OCI-LY3 (cell line): ENCODE data around the gene ZNF766.

Source experiments
- H2AFZ ChIP-seq: fragments of 200-600, 300-600 bp; shearing (Covaris generic); 2 replicates; pipeline ENCODE4 v1.6.0; 2014; ENCODE audit warnings: antibody characterized with exemption, low read depth, low read length
- H3K27ac ChIP-seq: fragments of 200-600, 300-600 bp; sonication (generic); 2 replicates; pipeline ENCODE4 v1.5.1; 2014; ENCODE audit warnings: mild to moderate bottlenecking, low read length, moderate library complexity, mixed read lengths
- H3K27me3 ChIP-seq: fragments of 200-600, 300-600 bp; sonication (generic); 2 replicates; pipeline ENCODE4 v1.6.1; 2014; ENCODE audit warnings: low read depth, low read length, mixed read lengths
- H3K36me3 ChIP-seq: fragments of 200-600, 300-600 bp; sonication (generic); replicated peaks from 2 replicates; pipeline ENCODE3; 2014; ENCODE audit warnings: low read depth, low read length, mixed read lengths
- H3K4me1 ChIP-seq: fragments of 300-600, 200-600 bp; sonication (generic); 2 replicates; pipeline ENCODE4 v1.6.1; 2014; ENCODE audit warnings: low read length, mixed read lengths
- H3K4me2 ChIP-seq: fragments of 200-600, 300-600 bp; sonication (generic); 2 replicates; pipeline ENCODE4 v1.6.1; 2014; ENCODE audit warnings: low read length, mixed read lengths
- H3K4me3 ChIP-seq: fragments of 300-600, 200-600 bp; sonication (generic); 2 replicates; pipeline ENCODE4 v1.5.1; 2014; ENCODE audit warnings: antibody characterized with exemption, mild to moderate bottlenecking, low read length, moderate library complexity
- H3K79me2 ChIP-seq: fragments of 300-600, 200-600 bp; shearing (Covaris generic); 2 replicates; pipeline ENCODE4 v1.6.1; 2014; ENCODE audit warnings: mild to moderate bottlenecking, low read length, mixed read lengths
- H3K9ac ChIP-seq: fragments of 300-600, 200-600 bp; shearing (Covaris generic); 2 replicates; pipeline ENCODE4 v1.6.0; 2014; ENCODE audit warnings: mild to moderate bottlenecking, low read length, moderate library complexity
- H3K9me3 ChIP-seq: fragments of 200-600, 300-600 bp; shearing (Covaris generic); 2 replicates; pipeline ENCODE4 v1.6.1; 2014; ENCODE audit warnings: low read length, mixed read lengths; ENCODE audit not compliant: insufficient read depth
- H4K20me1 ChIP-seq: fragments of 200-600, 300-600 bp; sonication (generic); 2 replicates; pipeline ENCODE4 v1.6.1; 2016; ENCODE audit warnings: low read length, mixed read lengths; ENCODE audit not compliant: insufficient read depth
- EZH2phosphoT487 ChIP-seq: fragments of 200-600 bp; shearing (Covaris generic); IDR thresholded peaks from 2 replicates; pipeline ENCODE4 v1.6.1; 2018; ENCODE audit warnings: antibody characterized with exemption, mixed run types, low read depth
- TF ChIP-seq, protein P1 (sequence below): fragments of 200-600, 300-600 bp; sonication (generic); IDR thresholded peaks from 2 replicates; pipeline ENCODE4 v1.5.1; 2014; ENCODE audit warnings: antibody characterized with exemption, low read length, low read depth

Gene ZNF766

DNA sequence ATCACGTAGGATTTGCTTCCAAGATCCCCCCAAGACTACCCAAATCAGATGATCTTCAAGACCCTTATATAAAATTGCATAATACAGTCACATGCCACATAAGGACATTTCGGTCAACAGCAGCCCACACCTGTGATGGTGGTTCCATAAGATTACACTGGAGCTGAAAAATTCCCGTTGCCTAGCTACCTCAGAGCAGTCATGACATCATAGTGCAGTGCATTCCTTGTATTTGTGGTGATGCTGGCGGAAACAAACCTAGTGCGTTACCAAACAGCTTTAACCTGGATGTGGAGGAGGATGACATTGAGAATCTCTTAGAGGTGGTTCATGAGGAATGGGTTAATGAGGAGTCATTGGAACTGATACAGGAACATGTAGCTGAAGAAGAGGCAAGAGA is 4.8 kb downstream of the ZNF766 start:
- H3K27me3 ChIP-seq = no peaks in the 10 kb centered on the region
- H3K27ac ChIP-seq = no peak overlapping the region
- peaks cover 32% of the 10 kb centered on the region for H4K20me1 ChIP-seq
- peaks cover 97% of the 10 kb centered on the region for H3K79me2 ChIP-seq
- no peak overlapping the region for H3K9ac ChIP-seq
- H3K4me2 ChIP-seq = no peak overlapping the region
- TF ChIP-seq EZH2phosphoT487 = no peak
- TF ChIP-seq, protein P1, sequence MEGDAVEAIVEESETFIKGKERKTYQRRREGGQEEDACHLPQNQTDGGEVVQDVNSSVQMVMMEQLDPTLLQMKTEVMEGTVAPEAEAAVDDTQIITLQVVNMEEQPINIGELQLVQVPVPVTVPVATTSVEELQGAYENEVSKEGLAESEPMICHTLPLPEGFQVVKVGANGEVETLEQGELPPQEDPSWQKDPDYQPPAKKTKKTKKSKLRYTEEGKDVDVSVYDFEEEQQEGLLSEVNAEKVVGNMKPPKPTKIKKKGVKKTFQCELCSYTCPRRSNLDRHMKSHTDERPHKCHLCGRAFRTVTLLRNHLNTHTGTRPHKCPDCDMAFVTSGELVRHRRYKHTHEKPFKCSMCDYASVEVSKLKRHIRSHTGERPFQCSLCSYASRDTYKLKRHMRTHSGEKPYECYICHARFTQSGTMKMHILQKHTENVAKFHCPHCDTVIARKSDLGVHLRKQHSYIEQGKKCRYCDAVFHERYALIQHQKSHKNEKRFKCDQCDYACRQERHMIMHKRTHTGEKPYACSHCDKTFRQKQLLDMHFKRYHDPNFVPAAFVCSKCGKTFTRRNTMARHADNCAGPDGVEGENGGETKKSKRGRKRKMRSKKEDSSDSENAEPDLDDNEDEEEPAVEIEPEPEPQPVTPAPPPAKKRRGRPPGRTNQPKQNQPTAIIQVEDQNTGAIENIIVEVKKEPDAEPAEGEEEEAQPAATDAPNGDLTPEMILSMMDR = no peak
- H3K9me3 ChIP-seq = peaks cover 19% of the 10 kb centered on the region; the same call in 1 of the 2 replicates
- H3K4me1 ChIP-seq = peaks cover 6% of the 10 kb centered on the region
- no peak overlapping the region for H2AFZ ChIP-seq
- peaks cover 71% of the 10 kb centered on the region for H3K36me3 ChIP-seq
- no peak overlapping the region for H3K4me3 ChIP-seq

DNA sequence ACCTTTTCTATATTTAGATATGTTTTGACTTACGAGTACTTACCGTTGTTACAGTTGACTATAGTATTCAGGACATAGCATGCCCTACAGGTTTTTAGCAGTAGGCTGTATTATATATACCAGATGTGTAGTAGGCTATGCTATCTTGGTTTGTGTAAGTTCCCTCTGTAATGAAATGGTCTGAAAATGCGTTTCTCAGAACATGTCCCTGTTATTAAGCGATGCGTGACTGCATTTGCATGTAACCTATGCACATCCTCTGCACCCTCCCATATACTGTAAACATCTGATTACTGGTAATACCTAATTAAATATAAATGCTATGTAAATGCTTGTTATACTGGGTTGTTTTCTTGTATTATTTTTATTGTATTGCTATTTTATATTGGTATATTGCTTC is 6.6 kb downstream of the ZNF766 start:
- Histone ChIP-seq H3K27ac (no peak overlapping the region), H4K20me1 (peaks cover 35% of the 10 kb centered on the region), H3K36me3 (peaks cover 76% of the 10 kb centered on the region), H3K4me2 (no peak overlapping the region), H3K4me1 (peaks cover under 1% of the 10 kb centered on the region; the same call in 1 of the 2 replicates), H3K79me2 (peaks cover 99% of the 10 kb centered on the region), H3K9ac (no peak overlapping the region), H3K27me3 (no peaks in the 10 kb centered on the region), H2AFZ (no peak overlapping the region), H3K4me3 (no peak overlapping the region), H3K9me3 (peaks cover 21% of the 10 kb centered on the region; the same call in 1 of the 2 replicates)
- TF ChIP-seq, protein P1 = no peak
- TF ChIP-seq EZH2phosphoT487 = no peak

DNA sequence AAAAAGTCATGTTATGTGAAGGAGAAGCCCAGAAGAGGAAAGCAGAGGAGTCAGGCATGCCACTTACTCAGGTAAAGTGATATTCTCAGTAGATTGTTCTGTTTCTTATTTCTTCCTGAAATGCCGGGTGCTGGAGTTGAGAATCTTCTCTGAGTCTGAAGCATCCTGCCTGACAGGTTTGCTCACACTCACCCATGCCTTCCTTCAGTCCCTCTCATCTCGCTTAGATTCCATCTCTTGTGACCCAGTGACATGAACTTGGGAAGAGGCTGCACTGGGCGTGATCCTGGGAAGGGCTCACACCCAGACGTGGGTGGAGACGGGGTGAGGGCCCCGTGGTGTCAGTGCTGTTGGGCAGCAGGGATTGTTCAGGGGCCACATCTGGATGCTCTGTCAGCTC is 8.1 kb downstream of the ZNF766 start:
- H3K9me3 ChIP-seq = peaks cover 16% of the 10 kb centered on the region; the same call in 1 of the 2 replicates
- no peak overlapping the region for H2AFZ ChIP-seq
- no peak overlapping the region for H3K4me3 ChIP-seq
- peaks cover 99% of the 10 kb centered on the region for H3K79me2 ChIP-seq
- no peak overlapping the region for H3K9ac ChIP-seq
- H3K4me2 ChIP-seq = no peak overlapping the region
- H4K20me1 ChIP-seq = peaks cover 42% of the 10 kb centered on the region
- H3K4me1 ChIP-seq = no peaks in the 10 kb centered on the region
- peaks cover 72% of the 10 kb centered on the region for H3K36me3 ChIP-seq
- no peak for TF ChIP-seq EZH2phosphoT487
- TF ChIP-seq, protein P1 = no peak
- H3K27me3 ChIP-seq = no peaks in the 10 kb centered on the region
- H3K27ac ChIP-seq = no peak overlapping the region

DNA sequence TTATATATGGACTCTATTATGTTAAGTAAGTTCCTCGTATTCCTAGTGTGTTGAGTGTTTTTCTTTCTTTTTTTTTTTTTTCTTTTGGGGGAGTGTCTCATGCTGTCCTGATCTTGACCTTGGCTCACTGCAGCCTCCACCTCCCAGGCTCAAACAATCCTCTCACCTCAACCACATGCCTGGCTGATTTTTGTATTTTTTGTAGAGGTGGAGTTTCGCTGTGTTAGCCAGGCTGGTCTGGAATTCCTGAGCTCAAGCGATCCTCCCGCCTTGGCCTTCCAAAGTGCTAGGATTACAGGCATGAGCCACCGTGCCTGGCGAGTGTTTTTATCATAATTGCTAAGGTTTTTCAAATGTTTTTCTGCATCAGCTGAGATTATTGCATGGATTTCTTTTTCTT is 16.9 kb downstream of the ZNF766 start:
- Histone ChIP-seq H3K9me3 (0 out of 2 replicates have a peak, but pooled peaks cover 3% of the 10 kb centered on the region), H3K27me3 (no peaks in the 10 kb centered on the region), H3K79me2 (peaks cover 17% of the 10 kb centered on the region), H3K36me3 (peaks cover 84% of the 10 kb centered on the region), H3K4me2 (no peak overlapping the region), H3K4me1 (no peaks in the 10 kb centered on the region), H3K27ac (no peak overlapping the region), H4K20me1 (0 out of 2 replicates have a peak, but pooled peaks cover 8% of the 10 kb centered on the region), H3K9ac (no peak overlapping the region), H2AFZ (no peak overlapping the region), H3K4me3 (no peak overlapping the region)
- TF ChIP-seq, protein P1 = no peak
- TF ChIP-seq EZH2phosphoT487 = no peak
